Measurements from ENCODE around the gene PAGE1.

DNA sequence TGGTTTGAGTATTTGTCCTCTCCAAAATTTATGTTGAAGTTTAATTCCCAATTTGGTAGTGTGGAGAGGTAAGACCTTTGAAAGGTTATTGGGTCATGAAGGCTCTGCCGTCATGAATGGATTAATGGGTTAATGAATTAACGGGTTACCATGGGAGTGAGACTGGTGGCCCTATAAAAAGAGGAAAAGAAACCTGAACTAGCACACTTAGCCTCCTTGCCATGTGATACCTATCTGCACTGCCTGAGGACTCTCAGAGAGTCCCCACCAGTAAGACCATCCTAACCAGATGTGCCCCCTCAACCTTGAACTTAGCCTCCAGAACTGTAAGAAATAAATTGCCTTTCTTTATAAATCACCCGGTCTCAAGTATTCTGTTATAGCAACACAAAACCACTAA, 39.3 kb downstream of the PAGE1 start:
- TF ChIP-seq, protein P1, sequence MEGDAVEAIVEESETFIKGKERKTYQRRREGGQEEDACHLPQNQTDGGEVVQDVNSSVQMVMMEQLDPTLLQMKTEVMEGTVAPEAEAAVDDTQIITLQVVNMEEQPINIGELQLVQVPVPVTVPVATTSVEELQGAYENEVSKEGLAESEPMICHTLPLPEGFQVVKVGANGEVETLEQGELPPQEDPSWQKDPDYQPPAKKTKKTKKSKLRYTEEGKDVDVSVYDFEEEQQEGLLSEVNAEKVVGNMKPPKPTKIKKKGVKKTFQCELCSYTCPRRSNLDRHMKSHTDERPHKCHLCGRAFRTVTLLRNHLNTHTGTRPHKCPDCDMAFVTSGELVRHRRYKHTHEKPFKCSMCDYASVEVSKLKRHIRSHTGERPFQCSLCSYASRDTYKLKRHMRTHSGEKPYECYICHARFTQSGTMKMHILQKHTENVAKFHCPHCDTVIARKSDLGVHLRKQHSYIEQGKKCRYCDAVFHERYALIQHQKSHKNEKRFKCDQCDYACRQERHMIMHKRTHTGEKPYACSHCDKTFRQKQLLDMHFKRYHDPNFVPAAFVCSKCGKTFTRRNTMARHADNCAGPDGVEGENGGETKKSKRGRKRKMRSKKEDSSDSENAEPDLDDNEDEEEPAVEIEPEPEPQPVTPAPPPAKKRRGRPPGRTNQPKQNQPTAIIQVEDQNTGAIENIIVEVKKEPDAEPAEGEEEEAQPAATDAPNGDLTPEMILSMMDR (IDR thresholded peaks at IDR 0.05) = no peak
- no peak for TF ChIP-seq ZFX (IDR thresholded peaks at IDR 0.05; ENCODE audit: borderline replicate concordance)

Data from 22Rv1 (cell line).